ENCODE data around the gene RAD17. TPM values are rescaled to one million over a fixed set of nuclear protein-coding genes. Genes with fewer than 3 reads are reported as not detected.

The RAD17 gene
- total and polyA plus RNA-seq, 2 experiments from 2014 or later: 26.0 to 29.0 TPM

DNA sequence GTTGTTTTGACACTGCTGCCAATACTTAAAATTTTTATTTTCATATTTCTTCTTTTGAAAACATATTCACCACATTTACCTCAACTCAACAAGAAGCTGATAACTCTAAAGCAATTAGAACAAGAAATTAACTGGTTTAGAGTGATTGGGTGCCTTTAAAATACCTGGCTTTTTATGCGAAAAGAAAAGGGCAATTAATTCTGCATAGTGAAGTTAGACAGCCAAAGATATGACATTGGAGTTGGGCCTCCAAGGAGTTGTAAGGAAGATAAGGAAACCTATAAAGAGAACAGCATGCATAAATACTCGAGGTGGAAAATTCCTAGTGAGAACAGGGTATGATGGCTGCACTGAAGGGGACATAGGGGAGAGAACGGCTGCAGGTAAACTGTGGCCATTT lies 9.9 kb upstream of the RAD17 start:
- peak overlapping the region; percentile 65 for H3K27ac ChIP-seq
- TF ChIP-seq, protein P1, sequence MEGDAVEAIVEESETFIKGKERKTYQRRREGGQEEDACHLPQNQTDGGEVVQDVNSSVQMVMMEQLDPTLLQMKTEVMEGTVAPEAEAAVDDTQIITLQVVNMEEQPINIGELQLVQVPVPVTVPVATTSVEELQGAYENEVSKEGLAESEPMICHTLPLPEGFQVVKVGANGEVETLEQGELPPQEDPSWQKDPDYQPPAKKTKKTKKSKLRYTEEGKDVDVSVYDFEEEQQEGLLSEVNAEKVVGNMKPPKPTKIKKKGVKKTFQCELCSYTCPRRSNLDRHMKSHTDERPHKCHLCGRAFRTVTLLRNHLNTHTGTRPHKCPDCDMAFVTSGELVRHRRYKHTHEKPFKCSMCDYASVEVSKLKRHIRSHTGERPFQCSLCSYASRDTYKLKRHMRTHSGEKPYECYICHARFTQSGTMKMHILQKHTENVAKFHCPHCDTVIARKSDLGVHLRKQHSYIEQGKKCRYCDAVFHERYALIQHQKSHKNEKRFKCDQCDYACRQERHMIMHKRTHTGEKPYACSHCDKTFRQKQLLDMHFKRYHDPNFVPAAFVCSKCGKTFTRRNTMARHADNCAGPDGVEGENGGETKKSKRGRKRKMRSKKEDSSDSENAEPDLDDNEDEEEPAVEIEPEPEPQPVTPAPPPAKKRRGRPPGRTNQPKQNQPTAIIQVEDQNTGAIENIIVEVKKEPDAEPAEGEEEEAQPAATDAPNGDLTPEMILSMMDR (IDR thresholded peaks at IDR 0.05; ENCODE audit: low read depth, low read length): no peak
- H3K4me3 ChIP-seq: no peak overlapping the region
- no peaks in the 10 kb centered on the region for H3K9me3 ChIP-seq (ENCODE audit: low read depth)
- H3K36me3 ChIP-seq: peaks cover 10% of the 10 kb centered on the region
- H3K4me1 ChIP-seq (ENCODE audit: low read depth): peaks cover 9% of the 10 kb centered on the region
- no peak for DNase-seq (ENCODE audit: low read depth in 1 of 2, low spot score in 1 of 2)
- H3K27me3 ChIP-seq: no peaks in the 10 kb centered on the region

DNA sequence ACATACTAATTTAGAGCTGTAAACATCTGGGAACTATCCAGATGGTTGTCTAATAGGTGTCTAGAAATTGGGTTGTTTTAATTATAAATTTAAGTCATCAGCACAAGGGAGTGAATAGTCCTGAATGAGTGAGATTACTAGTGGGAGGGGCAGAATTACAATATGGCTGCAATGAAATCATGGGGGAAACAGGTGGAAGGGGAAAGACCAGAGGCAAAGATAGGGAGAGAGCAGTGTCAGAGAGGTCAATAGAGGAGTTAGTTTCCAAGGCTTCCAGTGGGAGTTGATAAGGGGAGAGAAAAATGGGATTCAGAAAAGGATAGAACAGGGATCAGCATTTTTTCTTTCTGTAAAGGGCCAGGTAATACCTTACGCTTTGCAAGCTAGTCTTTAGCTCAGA lies 9.2 kb upstream of the RAD17 start:
- TF ChIP-seq, protein P1 (IDR thresholded peaks at IDR 0.05; ENCODE audit: low read depth, low read length): no peak
- H3K4me3 ChIP-seq: no peak overlapping the region

DNA sequence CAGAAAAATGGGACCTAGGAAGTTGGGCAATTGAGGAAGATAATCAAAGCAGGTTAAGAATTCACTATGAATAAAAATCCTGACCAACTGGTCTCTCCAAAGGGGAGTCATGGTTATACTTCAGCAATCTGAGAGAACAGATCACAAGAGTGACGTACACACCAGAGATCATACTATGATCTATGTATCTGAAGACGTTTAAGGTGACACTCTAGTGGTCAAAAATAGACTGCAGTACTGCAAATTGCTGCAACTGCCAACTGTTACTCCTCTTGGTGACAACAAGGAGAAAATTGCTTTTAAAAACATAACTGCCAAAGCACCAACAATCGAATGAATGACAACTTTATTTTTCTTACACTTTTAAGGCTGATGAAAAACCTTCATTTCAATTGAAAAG lies 5.2 kb upstream of the RAD17 start:
- H3K4me1 ChIP-seq (ENCODE audit: low read depth): peaks cover 12% of the 10 kb centered on the region
- no peak overlapping the region for H3K27ac ChIP-seq
- DNase-seq (ENCODE audit: low read depth in 1 of 2, low spot score in 1 of 2): peak in 1 of 2 donors; percentile 20
- H3K36me3 ChIP-seq: peaks cover 11% of the 10 kb centered on the region
- no peaks in the 10 kb centered on the region for H3K27me3 ChIP-seq
- no peak overlapping the region for H3K4me3 ChIP-seq
- H3K9me3 ChIP-seq (ENCODE audit: low read depth): no peaks in the 10 kb centered on the region
- TF ChIP-seq, protein P1 (IDR thresholded peaks at IDR 0.05; ENCODE audit: low read depth, low read length): peak; percentile 27

More for the DNA sequence above, 9.2 kb upstream of the RAD17 start:
- Histone ChIP-seq H3K27me3 (no peaks in the 10 kb centered on the region), H3K27ac (peak overlapping the region; percentile 65), H3K4me1 (ENCODE audit: low read depth) (peaks cover 9% of the 10 kb centered on the region), H3K9me3 (ENCODE audit: low read depth) (no peaks in the 10 kb centered on the region), H3K36me3 (peaks cover 10% of the 10 kb centered on the region)
- no peak for DNase-seq (ENCODE audit: low read depth in 1 of 2, low spot score in 1 of 2)

DNA sequence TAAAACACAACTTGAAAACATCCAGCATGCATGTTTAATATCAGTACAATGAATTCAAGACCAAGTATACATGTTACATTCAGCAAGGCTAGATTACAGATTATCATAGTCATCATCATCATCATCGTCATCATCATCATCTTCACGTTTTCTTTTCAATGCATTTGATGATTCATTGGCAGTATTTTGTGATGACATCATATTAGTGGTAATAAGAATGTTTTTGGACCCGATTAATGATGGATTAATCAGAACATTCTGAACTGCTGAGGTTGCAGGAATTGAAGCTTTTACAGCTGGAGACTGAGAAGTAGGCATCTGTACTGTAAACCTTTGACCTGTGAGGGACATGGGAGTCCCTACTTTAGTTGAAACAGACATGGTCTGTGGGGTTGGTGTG lies 4.8 kb upstream of the RAD17 start:
- H3K27ac ChIP-seq: no peak overlapping the region
- no peak for DNase-seq (ENCODE audit: low read depth in 1 of 2, low spot score in 1 of 2)

DNA sequence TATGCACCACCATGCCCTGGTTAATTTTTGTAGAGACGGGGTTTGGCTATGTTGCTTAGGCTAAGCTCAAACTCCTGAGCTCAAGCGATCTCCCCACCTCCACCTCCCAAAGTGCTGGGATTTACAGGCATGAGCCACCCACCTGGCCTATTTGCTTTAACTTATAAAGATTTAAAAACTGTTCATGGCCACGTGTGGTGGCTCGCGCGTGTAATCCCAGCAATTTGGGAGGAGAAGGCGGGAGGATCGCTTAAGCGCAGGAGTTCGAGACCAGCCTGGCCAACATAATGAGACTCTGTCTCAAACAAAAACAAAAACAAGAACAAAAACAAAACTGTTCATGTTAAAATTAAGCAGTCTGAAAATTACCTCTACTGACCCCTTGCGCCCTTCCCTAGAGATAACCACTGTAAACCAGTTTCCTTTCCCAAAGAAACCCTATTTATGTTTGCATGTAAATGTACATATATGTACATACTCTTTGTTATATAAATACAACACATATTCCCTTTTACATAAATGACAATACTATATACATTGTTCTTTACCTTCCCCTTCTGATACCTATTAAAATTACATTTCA lies 1.8 kb upstream of the RAD17 start:
- Histone ChIP-seq H3K27me3 (no peaks in the 10 kb centered on the region), H3K4me1 (ENCODE audit: low read depth) (peaks cover 24% of the 10 kb centered on the region), H3K27ac (no peak overlapping the region), H3K36me3 (peaks cover 11% of the 10 kb centered on the region), H3K4me3 (peak overlapping the region; percentile 83), H3K9me3 (ENCODE audit: low read depth) (no peaks in the 10 kb centered on the region)
- TF ChIP-seq, protein P1 (IDR thresholded peaks at IDR 0.05; ENCODE audit: low read depth, low read length): no peak
- DNase-seq (ENCODE audit: low read depth in 1 of 2, low spot score in 1 of 2): no peak

More for the DNA sequence above, 4.8 kb upstream of the RAD17 start:
- no peak overlapping the region for H3K4me3 ChIP-seq
- H3K4me1 ChIP-seq (ENCODE audit: low read depth): peaks cover 10% of the 10 kb centered on the region
- no peaks in the 10 kb centered on the region for H3K9me3 ChIP-seq (ENCODE audit: low read depth)
- peaks cover 11% of the 10 kb centered on the region for H3K36me3 ChIP-seq
- no peaks in the 10 kb centered on the region for H3K27me3 ChIP-seq
- TF ChIP-seq, protein P1 (IDR thresholded peaks at IDR 0.05; ENCODE audit: low read depth, low read length): no peak
